Measurements from ENCODE around the gene ZNF471. TPM values are rescaled to one million over a fixed set of nuclear protein-coding genes. Genes with fewer than 3 reads are reported as not detected.

The ZNF471 gene
- 10 to 100 TPM; 11.0 to 12.1 TPM for total RNA-seq
- polyA plus RNA-seq = 1 to 10 TPM; 2.8 to 4.2 TPM
- long read RNA-seq, donor 1, full-length matches to known transcripts = 1 of 6 reads
- long read RNA-seq, donor 1, partial matches to known transcripts = 0 of 6 reads
- long read RNA-seq, donor 1, other reads (novel, unspliced or antisense) = 5 of 6 reads
- long read RNA-seq, donor 2, partial matches to known transcripts = 0 of 3 reads
- long read RNA-seq, donor 2, other reads (novel, unspliced or antisense) = 3 of 3 reads

- peak; percentile 100 for ATAC-seq (ENCODE audit: low FRiP score)
Measured at GRCh38 chr19:56507446-56508289, at the start of gene ZNF471. TSS of gene ZNF471 (plus strand) at chr19:56507855. CDS start at chr19:56511572, 3,717 bp downstream.

DNA sequence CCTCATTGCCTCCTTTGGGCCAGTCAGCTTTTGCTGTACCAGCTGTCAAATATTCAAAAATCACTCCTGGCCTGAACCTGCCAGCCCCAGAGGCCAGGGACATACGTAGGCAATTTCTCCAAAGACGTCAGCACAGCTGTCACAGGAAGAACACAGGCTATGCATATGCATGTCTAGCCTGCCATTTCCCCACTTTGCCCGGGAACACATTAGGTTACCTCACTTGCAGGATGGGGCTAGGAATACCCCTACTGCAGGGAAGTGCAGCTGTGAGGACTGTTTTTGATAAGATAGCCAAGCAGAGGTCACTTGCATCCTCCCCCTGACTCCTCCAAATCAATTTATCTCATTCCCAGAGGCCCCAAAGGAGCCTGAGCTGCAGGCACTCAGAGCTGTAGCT lies 33.3 kb upstream of the ZNF471 start:
- Histone ChIP-seq H3K27me3 (ENCODE audit: control insufficient read depth in 1 of 2, insufficient read depth in 2 of 2, low read length in 1 of 2) (no peaks in the 10 kb centered on the region), H3K27ac (ENCODE audit: low read depth in 1 of 2, low read length in 2 of 2) (no peak overlapping the region), H3K9me3 (ENCODE audit: control insufficient read depth, low read length) (peaks cover 20% of the 10 kb centered on the region), H3K4me3 (ENCODE audit: low read length in 2 of 2) (no peak overlapping the region), H3K4me1 (ENCODE audit: control insufficient read depth in 1 of 2, insufficient read depth in 2 of 2, low read length in 2 of 2) (peaks cover 0 to 3% of the 10 kb centered on the region in 2 donors), H3K36me3 (ENCODE audit: control insufficient read depth in 1 of 2, insufficient read depth in 2 of 2, low read length in 1 of 2) (peaks cover 0 to 4% of the 10 kb centered on the region in 2 donors)
- ATAC-seq (ENCODE audit: low FRiP score) (no peak), DNase-seq (no peak)
- 68 to 72% methylated on average over 3 of the region's 3 CpGs for WGBS, 2 donors
- intact Hi-C loops (cut with DNase I) = no loop called here

More at GRCh38 chr19:56507446-56508289, at the start of gene ZNF471:
- intact Hi-C loops (cut with DNase I) = no loop called here
- H3K4me1 ChIP-seq (ENCODE audit: control insufficient read depth in 1 of 2, insufficient read depth in 2 of 2, low read length in 2 of 2) = no peaks in the 10 kb centered on the region
- peaks cover 2% of the 10 kb centered on the region for H3K9me3 ChIP-seq (ENCODE audit: control insufficient read depth, low read length)
- WGBS, 2 donors = 0 to 1% methylated on average over 71 to 74 of the region's 74 CpGs
- peak within 1 kb of the TSS; percentile 42 to 70 for H3K4me3 ChIP-seq (ENCODE audit: low read length in 2 of 2)
- no peaks in the 10 kb centered on the region for H3K27me3 ChIP-seq (ENCODE audit: control insufficient read depth in 1 of 2, insufficient read depth in 2 of 2, low read length in 1 of 2)
- DNase-seq = peak; percentile 99 to 100
- H3K36me3 ChIP-seq (ENCODE audit: control insufficient read depth in 1 of 2, insufficient read depth in 2 of 2, low read length in 1 of 2) = no peaks in the 10 kb centered on the region
- H3K27ac ChIP-seq (ENCODE audit: low read depth in 1 of 2, low read length in 2 of 2) = peak within 1 kb of the TSS in 1 of 2 donors; percentile 95

DNA sequence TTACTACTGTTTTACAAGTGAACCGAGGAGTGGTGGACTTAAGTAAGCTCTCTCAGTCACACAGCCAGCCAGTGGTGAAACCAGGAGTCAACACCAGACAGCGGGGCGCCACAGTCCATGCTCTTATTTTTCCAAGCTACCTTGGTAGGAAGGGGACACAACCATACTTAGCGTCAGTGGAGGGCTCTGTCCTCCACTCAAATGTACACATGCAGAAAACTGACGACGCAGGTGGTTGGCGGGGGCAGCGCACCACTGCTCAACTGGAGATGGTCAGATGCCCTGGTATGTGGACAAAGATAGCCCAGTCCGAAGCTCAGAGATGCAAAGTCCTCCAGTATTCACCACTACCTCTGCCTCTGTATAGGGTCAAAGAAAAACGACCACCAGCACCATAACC lies 31.6 kb upstream of the ZNF471 start:
- ATAC-seq (ENCODE audit: low FRiP score) (no peak), DNase-seq (no peak)
- WGBS, 2 donors = 80 to 85% methylated on average over 10 of the region's 10 CpGs
- H3K27me3 ChIP-seq (ENCODE audit: control insufficient read depth in 1 of 2, insufficient read depth in 2 of 2, low read length in 1 of 2) = no peaks in the 10 kb centered on the region
- peaks cover 0 to 2% of the 10 kb centered on the region in 2 donors for H3K36me3 ChIP-seq (ENCODE audit: control insufficient read depth in 1 of 2, insufficient read depth in 2 of 2, low read length in 1 of 2)
- peaks cover 10% of the 10 kb centered on the region for H3K9me3 ChIP-seq (ENCODE audit: control insufficient read depth, low read length)
- H3K27ac ChIP-seq (ENCODE audit: low read depth in 1 of 2, low read length in 2 of 2) = no peak overlapping the region
- H3K4me3 ChIP-seq (ENCODE audit: low read length in 2 of 2) = no peak overlapping the region
- H3K4me1 ChIP-seq (ENCODE audit: control insufficient read depth in 1 of 2, insufficient read depth in 2 of 2, low read length in 2 of 2) = peaks cover 0 to 3% of the 10 kb centered on the region in 2 donors
- intact Hi-C loops (cut with DNase I) = loop anchor here in 1 of 2 donors (5.0 kb wide), 1 partner anchor 74 kb away; the partner anchor contains the start of gene ZNF583

DNA sequence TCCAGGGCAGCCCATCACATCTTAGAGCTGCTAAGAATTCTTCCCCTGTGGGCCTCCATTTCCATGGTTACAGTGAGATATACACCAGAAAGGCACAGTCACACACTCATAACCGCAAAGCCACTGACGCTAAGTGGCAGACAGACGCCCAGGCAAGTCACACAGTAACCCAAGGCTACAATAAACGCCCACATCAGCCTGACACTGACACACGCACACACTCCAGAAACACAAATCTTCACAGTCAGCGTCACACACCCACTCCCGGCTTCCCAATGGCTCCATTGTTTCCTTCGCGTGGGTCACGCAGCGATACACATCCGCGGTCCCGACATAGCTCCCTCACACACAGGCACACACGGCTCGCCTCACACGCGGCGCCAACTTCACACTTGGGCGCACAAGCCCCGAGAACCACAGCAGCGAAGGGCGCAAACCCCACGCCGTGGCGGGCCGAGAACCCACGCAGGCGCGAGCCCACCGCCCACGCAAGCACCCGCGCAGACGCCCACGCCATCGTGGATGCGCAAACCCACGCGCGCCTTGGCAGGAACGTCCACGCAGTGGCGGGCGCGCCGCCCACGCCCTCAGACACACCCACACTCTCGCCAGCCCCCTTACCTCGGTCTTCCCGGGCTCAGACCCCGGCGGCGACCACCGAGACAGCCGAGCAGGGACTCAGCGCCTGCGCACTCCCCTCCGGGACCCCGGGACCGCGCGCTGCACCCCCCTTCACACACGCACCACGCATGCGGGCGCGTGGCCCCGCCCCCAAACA lies 30.8 kb upstream of the ZNF471 start, which contains the start of gene ZNF667:
TSS of gene ZNF667 (minus strand) at position 695 of the 778 bp plus-strand sequence. CDS start 14,975 bp downstream, outside the sequence.
- peak; percentile 4 for ATAC-seq (ENCODE audit: low FRiP score)
- peak in 1 of 2 donors; percentile 47 for DNase-seq

DNA sequence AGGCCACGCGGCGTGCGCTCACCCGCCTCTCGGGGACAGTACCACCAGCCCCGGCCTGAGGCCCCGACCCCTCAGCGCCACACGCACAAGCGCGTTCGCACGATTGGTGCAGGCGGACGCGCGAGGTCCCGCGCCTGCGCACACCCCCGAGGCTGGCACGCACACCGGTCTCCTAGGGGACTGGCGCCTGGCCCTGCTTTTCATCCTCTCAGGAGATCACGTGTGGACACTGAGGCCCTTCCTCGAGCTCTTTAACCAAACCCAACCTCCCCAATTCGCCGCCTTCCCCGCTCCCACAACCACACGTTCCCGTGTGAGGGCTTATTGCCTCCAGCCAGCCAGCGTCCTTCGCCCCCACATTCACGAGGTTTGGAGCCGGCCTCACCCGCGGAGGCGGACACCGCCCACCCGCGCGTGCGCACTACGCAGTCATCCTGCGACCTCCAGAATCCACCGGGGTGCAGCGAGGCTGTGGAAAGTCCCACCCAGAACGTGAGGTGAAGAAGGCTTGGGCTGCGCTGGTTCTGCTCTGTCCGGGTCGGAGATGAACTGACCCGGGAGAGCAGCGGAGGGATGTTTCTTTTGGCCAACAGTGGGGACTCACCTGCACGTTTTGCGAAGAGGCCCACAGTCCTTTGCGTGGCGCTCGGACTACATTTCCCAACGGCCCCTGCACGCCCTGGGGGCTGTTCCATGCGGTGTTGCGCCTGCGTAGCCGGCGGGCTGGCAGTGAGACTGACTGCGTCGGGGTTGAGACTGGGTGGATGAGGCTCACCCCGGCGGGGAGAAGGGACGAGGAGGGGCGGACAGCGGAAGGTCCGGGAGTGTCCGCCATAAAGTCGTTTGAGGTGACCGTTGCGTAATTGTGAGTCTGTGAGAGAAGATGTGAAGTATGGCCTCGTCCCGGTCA lies 30.0 kb upstream of the ZNF471 start:
- 1% methylated on average over 80 of the region's 80 CpGs for WGBS, 2 donors
- H3K27me3 ChIP-seq (ENCODE audit: control insufficient read depth in 1 of 2, insufficient read depth in 2 of 2, low read length in 1 of 2) = no peaks in the 10 kb centered on the region
- intact Hi-C loops (cut with DNase I) = loop anchor here in 1 of 2 donors (5.0 kb wide), 1 partner anchor 75 kb away; the partner anchor contains the start of gene ZNF583
- DNase-seq (peak; percentile 94 to 97), ATAC-seq (ENCODE audit: low FRiP score) (peak; percentile 96)
- peaks cover 0 to 3% of the 10 kb centered on the region in 2 donors for H3K4me1 ChIP-seq (ENCODE audit: control insufficient read depth in 1 of 2, insufficient read depth in 2 of 2, low read length in 2 of 2)
- H3K36me3 ChIP-seq (ENCODE audit: control insufficient read depth in 1 of 2, insufficient read depth in 2 of 2, low read length in 1 of 2) = no peaks in the 10 kb centered on the region
- no peak overlapping the region for H3K27ac ChIP-seq (ENCODE audit: low read depth in 1 of 2, low read length in 2 of 2)
- H3K9me3 ChIP-seq (ENCODE audit: control insufficient read depth, low read length) = peaks cover 11% of the 10 kb centered on the region
- H3K4me3 ChIP-seq (ENCODE audit: low read length in 2 of 2) = peak overlapping the region; percentile 49 to 54

More for the DNA sequence above, 30.8 kb upstream of the ZNF471 start, which contains the start of gene ZNF667:
- Histone ChIP-seq H3K4me3 (ENCODE audit: low read length in 2 of 2) (peak within 1 kb of the TSS; percentile 49 to 54), H3K9me3 (ENCODE audit: control insufficient read depth, low read length) (peaks cover 8% of the 10 kb centered on the region), H3K27ac (ENCODE audit: low read depth in 1 of 2, low read length in 2 of 2) (no peak within 1 kb of the TSS), H3K4me1 (ENCODE audit: control insufficient read depth in 1 of 2, insufficient read depth in 2 of 2, low read length in 2 of 2) (peaks cover 0 to 3% of the 10 kb centered on the region in 2 donors), H3K27me3 (ENCODE audit: control insufficient read depth in 1 of 2, insufficient read depth in 2 of 2, low read length in 1 of 2) (no peaks in the 10 kb centered on the region), H3K36me3 (ENCODE audit: control insufficient read depth in 1 of 2, insufficient read depth in 2 of 2, low read length in 1 of 2) (no peaks in the 10 kb centered on the region)
- WGBS, 2 donors = 1% methylated on average over 50 to 69 of the region's 69 CpGs
- intact Hi-C loops (cut with DNase I) = loop anchor here in 1 of 2 donors (5.0 kb wide), 1 partner anchor 75 kb away; the partner anchor contains the start of gene ZNF583

DNA sequence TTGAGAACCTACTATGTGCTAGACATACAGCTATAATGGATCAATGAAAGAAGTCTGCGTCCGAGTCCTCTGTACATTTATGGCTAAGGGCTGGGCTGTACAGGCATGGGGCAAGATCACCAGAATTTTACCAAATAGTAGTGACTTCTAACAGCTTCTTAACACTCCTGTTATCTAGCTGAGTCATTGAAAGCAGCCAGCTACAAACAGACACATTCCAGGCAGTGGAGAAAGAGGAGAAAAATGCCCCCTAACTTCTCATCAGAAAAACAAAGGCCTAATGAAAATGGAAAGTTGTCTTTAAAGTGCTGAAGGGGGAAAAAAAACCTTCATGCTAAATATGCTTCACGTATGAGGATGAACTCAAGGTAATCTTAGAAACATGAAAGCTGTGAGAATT lies 16.3 kb upstream of the ZNF471 start:
- 74 to 76% methylated on average over 3 of the region's 3 CpGs for WGBS, 2 donors
- Histone ChIP-seq H3K36me3 (ENCODE audit: control insufficient read depth in 1 of 2, insufficient read depth in 2 of 2, low read length in 1 of 2) (peaks cover 7 to 16% of the 10 kb centered on the region in 2 donors), H3K4me1 (ENCODE audit: control insufficient read depth in 1 of 2, insufficient read depth in 2 of 2, low read length in 2 of 2) (no peaks in the 10 kb centered on the region), H3K9me3 (ENCODE audit: control insufficient read depth, low read length) (peaks cover 18% of the 10 kb centered on the region), H3K27ac (ENCODE audit: low read depth in 1 of 2, low read length in 2 of 2) (no peak overlapping the region), H3K4me3 (ENCODE audit: low read length in 2 of 2) (no peak overlapping the region), H3K27me3 (ENCODE audit: control insufficient read depth in 1 of 2, insufficient read depth in 2 of 2, low read length in 1 of 2) (no peaks in the 10 kb centered on the region)
- intact Hi-C loops (cut with DNase I) = no loop called here
- no peak for DNase-seq
- ATAC-seq (ENCODE audit: low FRiP score) = no peak

DNA sequence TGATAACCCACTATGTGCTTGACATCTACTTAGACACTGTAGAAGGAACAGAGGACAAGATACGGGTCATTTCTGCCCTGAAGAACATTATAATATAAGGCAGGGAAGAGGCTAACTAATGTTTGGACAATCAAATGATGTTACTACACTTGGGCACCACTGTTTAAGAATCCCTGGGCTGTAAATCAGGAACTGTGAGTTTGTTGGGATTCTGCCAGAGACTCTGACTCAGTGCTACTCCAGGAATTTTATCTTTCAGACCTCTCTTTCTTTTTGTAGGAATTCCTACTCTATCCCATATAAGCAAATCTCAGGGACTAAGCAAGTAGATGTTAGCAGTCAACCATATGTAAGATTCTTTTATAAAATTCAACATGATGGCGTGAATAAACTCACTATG lies 3.1 kb upstream of the ZNF471 start:
- intact Hi-C loops (cut with DNase I) = no loop called here
- Histone ChIP-seq H3K4me1 (ENCODE audit: control insufficient read depth in 1 of 2, insufficient read depth in 2 of 2, low read length in 2 of 2) (no peaks in the 10 kb centered on the region), H3K36me3 (ENCODE audit: control insufficient read depth in 1 of 2, insufficient read depth in 2 of 2, low read length in 1 of 2) (peaks cover 0 to 2% of the 10 kb centered on the region in 2 donors), H3K4me3 (ENCODE audit: low read length in 2 of 2) (no peak overlapping the region), H3K9me3 (ENCODE audit: control insufficient read depth, low read length) (peaks cover 8% of the 10 kb centered on the region), H3K27ac (ENCODE audit: low read depth in 1 of 2, low read length in 2 of 2) (no peak overlapping the region), H3K27me3 (ENCODE audit: control insufficient read depth in 1 of 2, insufficient read depth in 2 of 2, low read length in 1 of 2) (no peaks in the 10 kb centered on the region)
- no peak for ATAC-seq (ENCODE audit: low FRiP score)
- 89 to 90% methylated on average over 2 of the region's 2 CpGs for WGBS, 2 donors
- DNase-seq = no peak

Measured in aorta (tissue), 5 donors.